Vagina (tissue), 2 donors: ENCODE data around the gene CCDC122.

Experiments used
- POLR2A ChIP-seq, 2 donors: fragments of 450-650 bp; IDR thresholded peaks; one replicate each; pipeline ENCODE4 v1.6.1; 2017; ENCODE audit warnings: antibody characterized with exemption in 2 of 2, mild to moderate bottlenecking in 2 of 2, moderate library complexity in 2 of 2
- POLR2AphosphoS5 ChIP-seq, 2 donors: sonication (generic); formaldehyde crosslinking; IDR thresholded peaks; one replicate each; pipeline ENCODE4 v1.9.0; 2017; ENCODE audit warnings: antibody characterized with exemption in 2 of 2, mild to moderate bottlenecking in 2 of 2, low read depth in 1 of 2; ENCODE audit not compliant: insufficient read depth in 1 of 2
- TF ChIP-seq, protein P1 (sequence below), 3 experiments: fragments of 450-650 bp in 2 of 3; fragments of 200-600 bp in 1 of 3; sonication (generic) in 1 of 3; IDR thresholded peaks; one replicate each; pipeline ENCODE4 v1.5.1; 2017 to 2019; ENCODE audit warnings: antibody characterized with exemption in 3 of 3, mild to moderate bottlenecking in 2 of 3, moderate library complexity in 2 of 3

DNA sequence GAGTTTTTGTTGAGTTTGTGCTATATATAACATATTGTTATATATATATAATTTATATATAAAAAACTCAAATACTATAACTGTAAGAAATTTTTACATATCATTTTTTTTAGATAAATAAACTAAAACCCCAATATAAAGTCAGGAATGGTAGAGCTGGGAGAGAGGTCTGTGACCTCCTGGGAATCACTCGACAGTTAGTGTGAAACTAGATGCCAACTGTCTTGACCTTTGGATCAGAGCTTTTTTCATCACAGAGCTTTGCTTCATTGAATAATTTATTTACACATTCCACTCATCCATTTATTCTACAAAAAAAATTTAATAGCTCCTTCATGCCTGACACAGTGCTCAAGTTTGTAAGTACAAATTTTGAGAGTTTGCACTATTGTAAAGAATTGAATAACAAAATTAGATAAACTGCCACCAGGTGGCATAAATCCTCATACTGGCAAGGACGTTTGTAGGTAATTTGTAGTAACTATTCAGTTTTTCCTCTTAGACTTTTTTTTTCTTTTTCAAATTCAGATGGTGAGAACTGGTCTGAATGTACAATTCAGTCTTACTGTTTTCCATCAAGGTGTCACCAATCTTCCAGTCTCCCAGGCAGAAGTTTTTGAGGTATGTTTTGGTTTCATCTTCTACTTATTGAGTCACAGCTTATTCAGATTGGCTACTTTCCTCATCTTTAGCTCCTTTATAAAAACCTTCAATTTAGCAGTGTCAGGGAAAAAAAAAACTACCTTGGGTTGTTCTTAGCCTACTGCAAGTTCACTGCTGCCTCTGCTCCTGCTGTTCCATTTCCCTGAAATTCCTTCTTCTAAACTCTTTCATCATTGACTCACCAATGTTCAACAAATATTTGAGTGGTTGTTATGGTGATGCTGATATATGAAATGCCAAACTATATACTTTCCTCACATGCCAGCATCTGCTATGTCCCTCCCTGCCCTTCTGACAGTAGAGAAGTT, 28.9 kb upstream of the CCDC122 start:
- TF ChIP-seq POLR2A (IDR thresholded peaks at IDR 0.05) (no peak), POLR2AphosphoS5 (IDR thresholded peaks at IDR 0.05; ENCODE audit: insufficient read depth in 1 of 2, low read depth in 1 of 2) (peak in 1 of 2 donors; percentile 15)
- TF ChIP-seq, protein P1, sequence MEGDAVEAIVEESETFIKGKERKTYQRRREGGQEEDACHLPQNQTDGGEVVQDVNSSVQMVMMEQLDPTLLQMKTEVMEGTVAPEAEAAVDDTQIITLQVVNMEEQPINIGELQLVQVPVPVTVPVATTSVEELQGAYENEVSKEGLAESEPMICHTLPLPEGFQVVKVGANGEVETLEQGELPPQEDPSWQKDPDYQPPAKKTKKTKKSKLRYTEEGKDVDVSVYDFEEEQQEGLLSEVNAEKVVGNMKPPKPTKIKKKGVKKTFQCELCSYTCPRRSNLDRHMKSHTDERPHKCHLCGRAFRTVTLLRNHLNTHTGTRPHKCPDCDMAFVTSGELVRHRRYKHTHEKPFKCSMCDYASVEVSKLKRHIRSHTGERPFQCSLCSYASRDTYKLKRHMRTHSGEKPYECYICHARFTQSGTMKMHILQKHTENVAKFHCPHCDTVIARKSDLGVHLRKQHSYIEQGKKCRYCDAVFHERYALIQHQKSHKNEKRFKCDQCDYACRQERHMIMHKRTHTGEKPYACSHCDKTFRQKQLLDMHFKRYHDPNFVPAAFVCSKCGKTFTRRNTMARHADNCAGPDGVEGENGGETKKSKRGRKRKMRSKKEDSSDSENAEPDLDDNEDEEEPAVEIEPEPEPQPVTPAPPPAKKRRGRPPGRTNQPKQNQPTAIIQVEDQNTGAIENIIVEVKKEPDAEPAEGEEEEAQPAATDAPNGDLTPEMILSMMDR (IDR thresholded peaks at IDR 0.05), result peak in 2 of 3 experiments; percentile 40 to 64
